Erythroblast (primary cell): ENCODE results near the gene PRKCE.

Source experiments
- DNase-seq, 2 experiments: peaks; one replicate each; lab custom pipeline; 2025; lab: John Stamatoyannopoulos, UW
- GATA1 ChIP-seq: IDR thresholded peaks from 2 replicates; pipeline ENCODE4 v1.6.1; 2011; ENCODE audit warnings: low read depth, mild to moderate bottlenecking, control low read depth, low read length, moderate library complexity
- POLR2A ChIP-seq: IDR thresholded peaks from 2 replicates; pipeline ENCODE4 v1.6.1; 2011; ENCODE audit warnings: mild to moderate bottlenecking, low read length

Gene PRKCE

GRCh38 chr2:45669032-45669486, 17.6 kb downstream of the PRKCE start:
- TF ChIP-seq POLR2A (no peak), GATA1 (no peak)
- no peak for DNase-seq

- DNase-seq, result no peak
- TF ChIP-seq GATA1 (no peak), POLR2A (no peak)
Measured at GRCh38 chr2:45670646-45671045, 19.2 kb downstream of the PRKCE start.

- TF ChIP-seq GATA1 (no peak), POLR2A (no peak)
- DNase-seq, result no peak
Measured at GRCh38 chr2:45672138-45672537, 20.7 kb downstream of the PRKCE start.

GRCh38 chr2:45674035-45674816, 22.8 kb downstream of the PRKCE start:
- TF ChIP-seq POLR2A, result no peak
- no peak for TF ChIP-seq GATA1
- no peak for DNase-seq

GRCh38 chr2:45675263-45675812, 23.9 kb downstream of the PRKCE start:
- no peak for DNase-seq
- TF ChIP-seq POLR2A (no peak), GATA1 (no peak)

- no peak for DNase-seq
- TF ChIP-seq POLR2A (no peak), GATA1 (no peak)
Measured at GRCh38 chr2:45676088-45676487, 24.6 kb downstream of the PRKCE start.

GRCh38 chr2:45678791-45679348, 27.4 kb downstream of the PRKCE start:
- no peak for TF ChIP-seq GATA1
- no peak for TF ChIP-seq POLR2A
- DNase-seq, result no peak

GRCh38 chr2:45680351-45680967, 29.0 kb downstream of the PRKCE start:
- DNase-seq, result no peak
- TF ChIP-seq GATA1, result no peak
- no peak for TF ChIP-seq POLR2A

GRCh38 chr2:45681675-45682074, 30.2 kb downstream of the PRKCE start:
- TF ChIP-seq GATA1 (no peak), POLR2A (no peak)
- DNase-seq, result no peak

GRCh38 chr2:45683292-45683691, 31.8 kb downstream of the PRKCE start:
- TF ChIP-seq GATA1 (no peak), POLR2A (no peak)

GRCh38 chr2:45684756-45685155, 33.3 kb downstream of the PRKCE start:
- DNase-seq, result no peak
- TF ChIP-seq GATA1, result no peak
- no peak for TF ChIP-seq POLR2A

More at GRCh38 chr2:45683292-45683691, 31.8 kb downstream of the PRKCE start:
- DNase-seq, result no peak

- DNase-seq, result no peak
- TF ChIP-seq GATA1 (no peak), POLR2A (no peak)
Measured at GRCh38 chr2:45685260-45685659, 33.8 kb downstream of the PRKCE start.

GRCh38 chr2:45687964-45688363, 36.5 kb downstream of the PRKCE start:
- DNase-seq, result no peak
- TF ChIP-seq GATA1 (no peak), POLR2A (no peak)

- no peak for DNase-seq
- TF ChIP-seq POLR2A, result no peak
Measured at GRCh38 chr2:45688479-45689298, 37.2 kb downstream of the PRKCE start.
